Measurements from ENCODE around the gene TMEM258.

TMEM258 gene

GRCh38 chr11:61774411-61774810 is 18.0 kb downstream of the TMEM258 start:
- no peak for DNase-seq

GRCh38 chr11:61773809-61774208 is 18.6 kb downstream of the TMEM258 start:
- DNase-seq, result no peak

GRCh38 chr11:61773356-61773755 is 19.0 kb downstream of the TMEM258 start:
- no peak for DNase-seq

- no peak for DNase-seq
Measured at GRCh38 chr11:61771985-61772455, 20.4 kb downstream of the TMEM258 start.

- no peak for DNase-seq
Measured at GRCh38 chr11:61771195-61771894, 21.1 kb downstream of the TMEM258 start.

GRCh38 chr11:61769946-61770683 is 22.3 kb downstream of the TMEM258 start:
- no peak for DNase-seq

GRCh38 chr11:61769169-61769920 is 23.1 kb downstream of the TMEM258 start:
- no peak for DNase-seq

- no peak for DNase-seq
Measured at GRCh38 chr11:61768376-61769076, 23.9 kb downstream of the TMEM258 start.

- DNase-seq, result no peak
Measured at GRCh38 chr11:61766353-61766841, 26.0 kb downstream of the TMEM258 start.

- DNase-seq, result no peak
Measured at GRCh38 chr11:61765550-61766253, 26.7 kb downstream of the TMEM258 start.

- DNase-seq, result no peak
Measured at GRCh38 chr11:61764606-61765260, 27.7 kb downstream of the TMEM258 start.

- no peak for DNase-seq
Measured at GRCh38 chr11:61763930-61764605, 28.3 kb downstream of the TMEM258 start.

GRCh38 chr11:61762798-61763197 is 29.6 kb downstream of the TMEM258 start:
- no peak for DNase-seq

- no peak for DNase-seq
Measured at GRCh38 chr11:61762223-61762615, 30.2 kb downstream of the TMEM258 start.

- no peak for DNase-seq
Measured at GRCh38 chr11:61761440-61762222, 30.8 kb downstream of the TMEM258 start.

GRCh38 chr11:61760946-61761345 is 31.5 kb downstream of the TMEM258 start:
- no peak for DNase-seq

- no peak for DNase-seq
Measured at GRCh38 chr11:61757213-61757862, 35.1 kb downstream of the TMEM258 start.

GRCh38 chr11:61756452-61757212 is 35.8 kb downstream of the TMEM258 start:
- DNase-seq, result peak; percentile 40

GRCh38 chr11:61756147-61756451 is 36.3 kb downstream of the TMEM258 start:
- DNase-seq, result no peak

Data from stimulated activated CD8-positive, alpha-beta memory T cell treated with anti-CD3 and anti-CD28 coated beads, Interleukin-4, amount 100 ng/mL, for 48 hours (primary cell).